ENCODE data around the gene DNASE1L1. TPM values are rescaled to one million over a fixed set of nuclear protein-coding genes. Genes with fewer than 3 reads are reported as not detected.
"Not testable (repeated sequence)": the region's sequence is repeated elsewhere in the genome, so short reads cannot be mapped to it uniquely, and the experiment has no call there.

The DNASE1L1 gene
- total RNA-seq, 1 donor from 2014 or later = 15.8 TPM

DNA sequence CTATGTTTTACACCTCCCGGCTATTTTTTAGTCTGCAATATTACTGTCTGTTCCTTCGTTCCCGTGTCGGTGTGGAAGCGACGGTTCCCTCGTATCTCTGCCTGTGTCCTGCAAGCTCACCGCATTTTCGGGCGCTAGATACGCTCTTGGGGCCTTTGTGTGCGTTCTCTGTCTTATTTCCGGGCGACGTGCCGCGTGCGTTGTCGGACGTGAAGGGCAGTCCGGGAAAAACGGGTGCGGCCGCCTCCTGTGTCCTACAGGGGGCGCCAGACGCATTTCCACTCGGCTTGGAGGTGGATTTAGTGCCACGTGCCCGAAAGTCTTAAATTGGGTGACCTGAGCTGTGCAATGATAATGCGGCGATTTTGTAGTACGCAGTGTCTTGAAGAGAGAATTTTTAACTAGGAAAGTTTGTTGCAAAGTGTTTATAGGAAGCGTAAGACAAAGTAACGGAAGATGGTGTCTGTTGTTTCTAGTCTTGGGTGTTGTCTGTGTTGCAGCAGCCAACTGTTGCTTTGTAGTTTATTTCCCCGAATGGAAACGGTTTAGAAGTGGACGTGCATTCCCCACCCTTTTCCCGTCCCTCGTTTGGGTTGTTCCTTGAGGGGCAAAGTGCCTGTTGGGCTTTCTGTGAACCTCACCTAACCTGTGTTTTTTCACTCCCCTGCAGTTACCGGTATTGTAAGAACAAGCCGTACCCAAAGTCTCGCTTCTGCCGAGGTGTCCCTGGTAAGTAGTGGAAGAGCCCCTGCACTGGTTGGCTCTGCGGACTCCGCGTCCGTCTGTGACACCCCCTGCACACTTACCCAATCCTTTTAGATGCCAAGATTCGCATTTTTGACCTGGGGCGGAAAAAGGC, 10.2 kb downstream of the DNASE1L1 start:
- H3K4me3 Mint-ChIP-seq (ENCODE audit: unreplicated experiment) = peak overlapping the region; percentile 99
- peaks cover 14% of the 10 kb centered on the region for H3K9me3 Mint-ChIP-seq (ENCODE audit: unreplicated experiment)
- peak; percentile 83 for DNase-seq
- H3K4me1 Mint-ChIP-seq (ENCODE audit: low read depth, unreplicated experiment) = peaks cover 3% of the 10 kb centered on the region
- TF ChIP-seq, protein P1, sequence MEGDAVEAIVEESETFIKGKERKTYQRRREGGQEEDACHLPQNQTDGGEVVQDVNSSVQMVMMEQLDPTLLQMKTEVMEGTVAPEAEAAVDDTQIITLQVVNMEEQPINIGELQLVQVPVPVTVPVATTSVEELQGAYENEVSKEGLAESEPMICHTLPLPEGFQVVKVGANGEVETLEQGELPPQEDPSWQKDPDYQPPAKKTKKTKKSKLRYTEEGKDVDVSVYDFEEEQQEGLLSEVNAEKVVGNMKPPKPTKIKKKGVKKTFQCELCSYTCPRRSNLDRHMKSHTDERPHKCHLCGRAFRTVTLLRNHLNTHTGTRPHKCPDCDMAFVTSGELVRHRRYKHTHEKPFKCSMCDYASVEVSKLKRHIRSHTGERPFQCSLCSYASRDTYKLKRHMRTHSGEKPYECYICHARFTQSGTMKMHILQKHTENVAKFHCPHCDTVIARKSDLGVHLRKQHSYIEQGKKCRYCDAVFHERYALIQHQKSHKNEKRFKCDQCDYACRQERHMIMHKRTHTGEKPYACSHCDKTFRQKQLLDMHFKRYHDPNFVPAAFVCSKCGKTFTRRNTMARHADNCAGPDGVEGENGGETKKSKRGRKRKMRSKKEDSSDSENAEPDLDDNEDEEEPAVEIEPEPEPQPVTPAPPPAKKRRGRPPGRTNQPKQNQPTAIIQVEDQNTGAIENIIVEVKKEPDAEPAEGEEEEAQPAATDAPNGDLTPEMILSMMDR (IDR thresholded peaks at IDR 0.05; ENCODE audit: partially characterized antibody, unreplicated experiment) = peak; percentile 80
- peak overlapping the region; percentile 99 for H3K27ac Mint-ChIP-seq (ENCODE audit: unreplicated experiment)
- peaks cover 5% of the 10 kb centered on the region for H3K36me3 Mint-ChIP-seq (ENCODE audit: unreplicated experiment)
- H3K27me3 Mint-ChIP-seq (ENCODE audit: unreplicated experiment) = peaks cover 11% of the 10 kb centered on the region

DNA sequence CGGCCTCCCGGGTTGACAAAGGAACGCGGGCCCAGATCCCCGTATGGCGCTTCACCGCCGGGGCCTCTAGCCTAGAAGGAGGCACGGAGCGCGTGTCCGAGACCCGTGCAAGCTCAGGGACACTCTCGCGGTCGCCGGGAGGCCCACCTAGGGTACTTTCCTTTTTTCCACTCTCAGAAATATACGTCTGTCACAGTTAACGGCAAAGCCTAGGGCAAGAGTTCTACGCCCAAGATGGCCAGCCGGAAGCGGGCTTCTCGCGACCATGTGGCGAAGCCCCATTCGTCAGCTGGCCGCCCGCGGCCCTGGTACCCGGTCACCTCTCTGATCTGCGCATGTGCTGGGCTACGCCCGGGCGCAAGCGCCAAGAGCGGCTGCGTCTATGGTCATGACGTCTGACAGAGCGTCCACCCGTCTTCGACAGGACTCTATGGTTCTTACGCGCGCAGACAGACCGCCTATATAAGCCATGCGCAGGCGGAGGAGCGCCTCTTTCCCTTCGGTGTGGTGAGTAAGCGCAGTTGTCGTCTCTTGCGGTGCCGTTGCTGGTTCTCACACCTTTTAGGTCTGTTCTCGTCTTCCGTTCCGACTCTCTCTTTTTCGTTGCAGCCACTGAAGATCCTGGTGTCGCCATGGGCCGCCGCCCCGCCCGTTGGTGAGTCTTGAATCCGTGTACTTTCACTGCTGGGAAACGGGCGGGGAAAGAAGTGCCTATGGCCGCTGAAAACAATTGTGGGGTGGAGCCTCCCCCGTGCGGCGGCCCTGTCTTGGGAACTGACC, 11.0 kb downstream of the DNASE1L1 start, which contains the start of gene RPL10:
Gene RPL10, plus strand, starts transcription at position 490 of the 780 bp plus-strand sequence. Its CDS starts 143 bp downstream, at position 633.
- H3K27me3 Mint-ChIP-seq (ENCODE audit: unreplicated experiment) = peaks cover 11% of the 10 kb centered on the region
- peaks cover 14% of the 10 kb centered on the region for H3K9me3 Mint-ChIP-seq (ENCODE audit: unreplicated experiment)
- peaks cover 3% of the 10 kb centered on the region for H3K4me1 Mint-ChIP-seq (ENCODE audit: low read depth, unreplicated experiment)
- H3K36me3 Mint-ChIP-seq (ENCODE audit: unreplicated experiment) = peaks cover 5% of the 10 kb centered on the region
- TF ChIP-seq, protein P1 (IDR thresholded peaks at IDR 0.05; ENCODE audit: partially characterized antibody, unreplicated experiment) = no peak
- peak within 1 kb of the TSS; percentile 99 for H3K4me3 Mint-ChIP-seq (ENCODE audit: unreplicated experiment)
- DNase-seq = peak; percentile 90
- H3K27ac Mint-ChIP-seq (ENCODE audit: unreplicated experiment) = peak within 1 kb of the TSS; percentile 99

- TF ChIP-seq, protein P1 (IDR thresholded peaks at IDR 0.05; ENCODE audit: partially characterized antibody, unreplicated experiment) = no peak
- Mint-ChIP-seq H3K4me1 (ENCODE audit: low read depth, unreplicated experiment) (peaks cover 3% of the 10 kb centered on the region), H3K27ac (ENCODE audit: unreplicated experiment) (peak overlapping the region; percentile 99), H3K36me3 (ENCODE audit: unreplicated experiment) (peaks cover 5% of the 10 kb centered on the region), H3K27me3 (ENCODE audit: unreplicated experiment) (peaks cover 11% of the 10 kb centered on the region), H3K4me3 (ENCODE audit: unreplicated experiment) (peak overlapping the region; percentile 99), H3K9me3 (ENCODE audit: unreplicated experiment) (peaks cover 14% of the 10 kb centered on the region)
- DNase-seq = peak; percentile 79
Measured at GRCh38 chrX:154396973-154397887, 11.8 kb downstream of the DNASE1L1 start.

DNA sequence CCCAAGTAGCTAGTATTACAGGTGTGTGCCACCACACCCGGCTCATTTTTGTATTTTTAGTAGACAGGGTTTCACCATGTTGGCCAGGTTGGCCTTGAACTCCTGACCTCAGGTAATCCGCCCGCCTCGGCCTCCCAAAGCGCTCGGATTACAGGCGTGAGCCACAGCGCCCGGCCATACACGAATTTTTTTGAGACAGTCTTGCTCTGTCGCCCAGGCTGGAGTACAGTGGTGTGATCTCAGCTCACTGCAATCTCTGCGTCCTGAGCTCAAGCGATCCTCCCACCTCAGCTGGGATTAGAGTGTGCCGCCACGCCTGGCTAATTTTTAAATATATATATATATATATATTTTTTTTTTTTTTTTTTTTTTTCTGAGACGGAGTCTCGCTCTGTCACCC, 12.7 kb downstream of the DNASE1L1 start:
- not testable (repeated sequence) for H3K36me3 Mint-ChIP-seq (ENCODE audit: unreplicated experiment); H3K4me1 Mint-ChIP-seq (ENCODE audit: low read depth, unreplicated experiment); H3K27ac Mint-ChIP-seq (ENCODE audit: unreplicated experiment); DNase-seq
- peaks cover 11% of the 10 kb centered on the region for H3K27me3 Mint-ChIP-seq (ENCODE audit: unreplicated experiment)
- peaks cover 14% of the 10 kb centered on the region for H3K9me3 Mint-ChIP-seq (ENCODE audit: unreplicated experiment)
- H3K4me3 Mint-ChIP-seq (ENCODE audit: unreplicated experiment) = peak overlapping the region; percentile 86

GRCh38 chrX:154389812-154390747, 19.0 kb downstream of the DNASE1L1 start:
- H3K9me3 Mint-ChIP-seq (ENCODE audit: unreplicated experiment); H3K4me3 Mint-ChIP-seq (ENCODE audit: unreplicated experiment); H3K27ac Mint-ChIP-seq (ENCODE audit: unreplicated experiment); H3K36me3 Mint-ChIP-seq (ENCODE audit: unreplicated experiment); H3K27me3 Mint-ChIP-seq (ENCODE audit: unreplicated experiment); DNase-seq; H3K4me1 Mint-ChIP-seq (ENCODE audit: low read depth, unreplicated experiment): not testable (repeated sequence)

DNA sequence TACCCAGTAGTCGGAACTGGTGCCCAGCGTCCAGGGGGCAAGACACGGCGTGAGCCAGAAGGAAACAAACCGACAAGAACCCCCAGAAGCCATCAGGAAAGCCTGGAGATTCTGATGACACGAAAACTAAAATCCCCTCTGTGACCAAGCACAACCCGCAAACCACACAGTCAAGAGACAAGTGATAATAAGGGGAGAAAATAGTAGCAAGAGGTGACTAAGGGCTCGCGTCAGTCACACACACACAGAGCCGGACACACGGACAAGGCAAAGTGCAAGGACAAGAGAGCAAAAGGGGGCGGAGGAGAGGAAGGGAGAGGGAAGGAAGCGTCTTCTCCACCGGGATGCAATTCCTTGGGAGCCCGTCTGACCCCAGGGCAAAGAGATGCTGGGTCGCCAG, 20.4 kb downstream of the DNASE1L1 start:
- H3K27ac Mint-ChIP-seq (ENCODE audit: unreplicated experiment); H3K27me3 Mint-ChIP-seq (ENCODE audit: unreplicated experiment); H3K4me3 Mint-ChIP-seq (ENCODE audit: unreplicated experiment); H3K9me3 Mint-ChIP-seq (ENCODE audit: unreplicated experiment); H3K36me3 Mint-ChIP-seq (ENCODE audit: unreplicated experiment); DNase-seq; H3K4me1 Mint-ChIP-seq (ENCODE audit: low read depth, unreplicated experiment): not testable (repeated sequence)

DNA sequence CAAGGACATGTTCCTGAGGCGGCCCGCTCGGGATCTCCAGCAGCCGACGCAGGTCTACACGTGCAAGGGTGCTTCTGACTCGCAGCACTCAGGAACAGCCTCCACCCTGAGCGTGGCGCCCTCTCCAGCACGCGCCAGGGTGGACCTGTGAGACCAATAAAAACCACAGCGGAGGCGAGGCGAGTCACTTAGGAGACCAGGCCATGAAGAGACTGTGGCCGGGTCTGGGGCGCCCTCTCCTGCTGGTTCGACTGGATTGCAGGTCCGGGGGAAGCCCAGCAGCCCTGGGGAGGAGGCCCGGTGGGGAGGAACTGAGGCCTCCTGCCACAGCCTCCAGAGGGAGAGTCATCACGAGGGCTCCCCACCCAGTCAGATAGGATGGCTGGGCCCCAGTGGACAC, 21.0 kb downstream of the DNASE1L1 start:
- H3K4me1 Mint-ChIP-seq (ENCODE audit: low read depth, unreplicated experiment); DNase-seq; H3K27me3 Mint-ChIP-seq (ENCODE audit: unreplicated experiment); H3K4me3 Mint-ChIP-seq (ENCODE audit: unreplicated experiment); H3K9me3 Mint-ChIP-seq (ENCODE audit: unreplicated experiment); H3K36me3 Mint-ChIP-seq (ENCODE audit: unreplicated experiment); H3K27ac Mint-ChIP-seq (ENCODE audit: unreplicated experiment): not testable (repeated sequence)
